ENCODE measurements around the gene DNASE1L2.
"Not testable (repeated sequence)": the region's sequence is repeated elsewhere in the genome, so short reads cannot be mapped to it uniquely, and the experiment has no call there.

Gene DNASE1L2

DNA sequence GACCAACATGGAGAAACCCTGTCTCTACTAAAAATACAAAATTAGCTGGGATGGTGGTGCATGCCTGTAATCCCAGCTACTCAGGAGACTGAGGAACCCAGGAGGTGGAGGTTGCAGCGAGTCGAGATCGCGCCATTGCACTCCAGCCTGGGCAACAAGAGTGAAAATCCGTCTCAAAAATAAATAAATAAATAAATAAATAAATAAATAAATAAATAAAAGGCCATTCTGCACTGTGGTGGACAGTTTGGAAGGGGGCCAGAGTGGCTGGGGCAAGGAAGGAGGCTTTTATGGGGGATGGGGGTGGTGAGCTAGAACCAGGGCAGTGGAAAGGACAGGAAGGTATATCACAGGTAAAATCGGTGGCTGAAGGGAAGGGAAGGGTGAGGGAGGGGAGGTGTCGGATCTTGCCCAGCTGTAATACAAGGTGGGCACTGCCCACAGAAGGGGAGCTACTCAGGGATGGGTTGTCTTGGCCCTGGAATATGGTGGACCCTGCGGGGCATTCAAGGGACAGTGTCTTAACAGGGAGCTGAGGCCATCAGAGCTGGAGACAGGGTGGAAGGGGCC lies 33.0 kb upstream of the DNASE1L2 start:
- not testable (repeated sequence) for DNase-seq (ENCODE audit: low spot score)

DNA sequence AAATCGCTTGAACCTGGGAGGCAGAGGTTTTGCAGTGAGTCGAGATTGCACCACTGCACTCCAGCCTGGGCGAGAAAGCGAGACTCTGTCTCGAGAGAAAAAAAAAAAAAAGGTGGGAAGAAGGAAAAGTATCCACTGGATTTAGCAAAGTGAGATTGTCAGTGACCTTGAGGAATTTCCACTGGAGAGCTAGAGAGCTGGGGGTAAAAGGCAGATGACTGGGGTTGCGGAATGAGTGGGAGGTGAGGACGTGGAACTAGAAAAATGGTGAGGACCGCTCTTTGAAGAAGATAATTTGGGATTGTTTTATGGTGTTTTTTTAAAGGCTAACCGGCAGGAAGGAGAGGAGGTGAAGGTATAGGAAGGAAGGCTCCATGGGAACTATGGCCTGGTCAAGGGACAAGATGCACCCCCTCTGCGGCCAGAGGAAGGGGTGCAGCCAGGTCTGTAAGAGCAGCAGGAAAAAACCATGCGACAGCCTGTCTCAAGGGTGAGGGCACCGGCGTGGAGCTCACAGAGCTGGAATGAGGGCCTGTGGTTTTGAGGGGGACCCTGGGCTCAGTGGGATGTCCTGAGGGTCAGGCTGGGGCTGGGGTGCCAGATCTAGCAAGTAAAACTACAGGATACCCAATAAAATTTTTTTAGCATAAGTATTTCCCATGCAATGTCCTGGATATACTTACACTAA lies 31.7 kb upstream of the DNASE1L2 start:
- no peak for DNase-seq (ENCODE audit: low spot score)

DNA sequence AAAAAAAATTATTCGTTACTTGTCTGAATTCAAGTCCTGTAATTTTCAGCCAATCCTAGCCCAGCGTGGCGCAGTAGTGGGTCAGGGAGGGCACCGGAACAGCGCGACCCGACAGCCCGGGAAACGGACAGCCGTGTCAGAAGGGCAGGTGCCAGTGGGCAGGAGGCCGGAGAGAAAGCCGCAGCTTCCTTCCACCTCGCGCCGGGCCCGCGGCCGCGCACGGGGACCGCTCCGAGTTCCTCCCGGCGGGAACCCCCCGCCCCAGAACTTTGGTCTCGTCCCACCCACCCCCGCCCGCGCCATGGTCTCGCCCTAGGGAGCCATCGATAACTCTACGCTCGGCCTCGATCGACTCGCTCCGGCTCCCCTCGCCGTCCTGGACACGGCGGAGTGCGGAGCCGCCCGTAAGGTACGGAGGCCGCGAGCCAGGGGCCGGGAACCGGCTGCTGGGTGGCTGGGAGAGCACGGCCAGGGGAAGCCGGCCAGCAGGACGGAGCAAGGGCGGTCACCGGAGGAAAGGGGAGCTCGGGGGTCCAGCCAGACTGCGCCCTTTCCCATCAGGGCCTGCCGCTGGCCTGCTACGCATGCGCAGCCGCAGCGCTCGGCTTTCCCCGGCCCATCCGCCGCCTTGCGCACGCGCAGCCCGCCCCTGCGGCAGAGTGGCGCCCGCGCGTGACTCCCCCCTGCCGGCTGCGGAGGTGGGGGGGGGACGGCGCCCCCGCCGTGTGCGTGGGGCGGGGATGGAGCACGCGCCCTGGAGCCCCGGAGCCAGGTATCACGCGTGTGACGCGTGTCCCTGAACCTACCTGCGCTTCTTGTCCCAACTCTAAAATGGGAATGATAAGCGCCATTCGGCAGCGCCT lies 30.9 kb upstream of the DNASE1L2 start, which contains the start of gene MLST8:
Gene MLST8 (plus strand): TSS at position 351 of the 863 bp plus-strand sequence. CDS start 632 bp downstream, outside the sequence.
- DNase-seq (ENCODE audit: low spot score): peak; percentile 98

DNA sequence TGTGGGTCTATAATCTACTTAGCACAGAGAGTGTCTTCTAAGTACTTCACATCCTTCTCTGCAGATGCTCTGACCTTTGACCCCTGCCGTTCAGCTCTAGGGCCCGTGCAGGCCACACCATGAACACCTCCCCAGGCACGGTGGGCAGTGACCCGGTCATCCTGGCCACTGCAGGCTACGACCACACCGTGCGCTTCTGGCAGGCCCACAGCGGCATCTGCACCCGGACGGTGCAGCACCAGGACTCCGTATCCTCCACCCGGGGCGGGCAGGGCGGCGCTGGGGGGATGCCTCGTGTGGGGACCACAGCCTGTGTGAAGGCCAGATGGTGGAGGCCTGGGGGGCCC lies 30.3 kb upstream of the DNASE1L2 start:
- no peak for DNase-seq (ENCODE audit: low spot score)

DNA sequence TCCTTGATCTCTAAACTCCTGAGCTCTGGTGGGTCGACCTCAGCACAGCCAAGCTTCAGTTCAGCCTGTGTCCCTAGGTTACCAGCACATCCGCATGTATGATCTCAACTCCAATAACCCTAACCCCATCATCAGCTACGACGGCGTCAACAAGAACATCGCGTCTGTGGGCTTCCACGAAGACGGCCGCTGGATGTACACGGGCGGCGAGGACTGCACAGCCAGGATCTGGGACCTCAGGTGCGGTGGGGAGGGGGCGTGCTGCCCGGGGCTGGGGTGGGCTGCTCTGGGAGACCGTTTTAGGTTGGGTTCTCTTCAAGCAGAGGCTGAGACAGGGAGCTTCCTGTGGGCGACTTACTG lies 29.8 kb upstream of the DNASE1L2 start:
- no peak for DNase-seq (ENCODE audit: low spot score)

DNA sequence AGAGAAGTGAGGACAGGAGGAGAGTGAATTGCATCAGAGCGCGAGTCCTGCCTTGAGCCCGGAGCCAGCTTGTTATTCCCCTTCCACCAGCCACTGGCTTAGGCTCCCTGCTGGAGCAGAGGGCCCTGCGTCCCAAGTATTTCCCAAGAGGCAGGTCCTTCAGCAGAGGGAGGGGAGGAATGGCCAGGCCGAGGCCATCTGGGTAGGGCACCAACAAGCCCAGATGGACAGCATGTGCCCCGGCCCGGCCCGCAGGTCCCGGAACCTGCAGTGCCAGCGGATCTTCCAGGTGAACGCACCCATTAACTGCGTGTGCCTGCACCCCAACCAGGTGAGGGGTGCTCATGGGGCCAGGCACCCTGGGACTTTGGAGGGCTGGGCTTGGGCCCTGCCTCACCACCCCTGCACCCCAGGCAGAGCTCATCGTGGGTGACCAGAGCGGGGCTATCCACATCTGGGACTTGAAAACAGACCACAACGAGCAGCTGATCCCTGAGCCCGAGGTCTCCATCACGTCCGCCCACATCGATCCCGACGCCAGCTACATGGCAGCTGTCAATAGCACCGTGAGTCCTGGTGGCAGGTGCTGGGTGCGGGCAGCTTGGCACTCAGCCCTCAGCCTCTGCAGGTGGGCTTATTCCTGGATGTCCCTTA lies 29.3 kb upstream of the DNASE1L2 start:
- no peak for DNase-seq (ENCODE audit: low spot score)

DNA sequence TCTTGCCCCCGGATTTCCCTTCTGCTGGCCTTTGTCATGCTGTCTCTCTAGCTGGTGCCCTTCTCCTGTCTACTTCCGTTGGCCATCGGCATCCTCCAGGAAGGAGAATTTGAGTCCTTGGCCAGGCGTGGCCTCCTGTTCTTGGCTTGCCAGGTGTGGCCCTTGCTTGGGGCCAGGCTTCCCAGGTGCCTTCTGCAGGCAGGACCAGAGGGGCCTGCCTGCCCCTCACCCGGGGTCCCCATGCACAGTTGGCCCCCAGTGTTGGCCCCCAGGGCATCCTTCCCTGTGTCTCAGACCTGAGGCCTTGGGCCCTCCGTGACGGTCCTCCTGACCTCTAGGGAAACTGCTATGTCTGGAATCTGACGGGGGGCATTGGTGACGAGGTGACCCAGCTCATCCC lies 28.4 kb upstream of the DNASE1L2 start:
- no peak for DNase-seq (ENCODE audit: low spot score)

DNA sequence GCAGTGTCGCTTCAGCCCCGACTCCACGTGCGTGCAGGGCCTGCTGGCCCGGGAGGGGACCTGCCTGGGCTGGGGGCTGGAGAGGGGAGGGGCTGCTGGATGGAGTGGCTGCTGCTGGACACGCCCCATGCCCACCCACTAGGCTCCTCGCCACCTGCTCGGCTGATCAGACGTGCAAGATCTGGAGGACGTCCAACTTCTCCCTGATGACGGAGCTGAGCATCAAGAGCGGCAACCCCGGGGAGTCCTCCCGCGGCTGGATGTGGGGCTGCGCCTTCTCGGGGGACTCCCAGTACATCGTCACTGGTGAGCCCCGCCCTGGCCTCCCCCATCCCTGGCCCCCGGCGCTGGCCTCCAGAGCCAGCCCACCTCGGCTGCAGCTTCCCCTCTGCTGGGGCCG lies 27.9 kb upstream of the DNASE1L2 start:
- no peak for DNase-seq (ENCODE audit: low spot score)

DNA sequence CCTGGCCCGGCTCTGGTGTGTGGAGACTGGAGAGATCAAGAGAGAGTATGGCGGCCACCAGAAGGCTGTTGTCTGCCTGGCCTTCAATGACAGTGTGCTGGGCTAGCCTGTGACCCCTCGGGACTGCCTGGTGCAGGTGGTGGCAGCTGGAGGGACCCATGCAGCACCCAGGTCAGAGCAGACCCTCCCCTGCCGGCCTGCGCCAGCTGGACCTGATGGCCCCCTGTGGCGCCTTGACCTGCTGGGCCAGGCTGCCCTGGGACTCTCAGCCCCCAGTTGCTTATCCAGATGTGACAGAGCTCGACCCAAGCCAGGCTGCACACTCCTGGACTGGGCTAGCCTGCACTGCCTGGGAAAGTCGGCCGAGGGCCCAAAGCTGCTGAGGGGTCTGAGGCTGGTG lies 27.5 kb upstream of the DNASE1L2 start:
- DNase-seq (ENCODE audit: low spot score): no peak

DNA sequence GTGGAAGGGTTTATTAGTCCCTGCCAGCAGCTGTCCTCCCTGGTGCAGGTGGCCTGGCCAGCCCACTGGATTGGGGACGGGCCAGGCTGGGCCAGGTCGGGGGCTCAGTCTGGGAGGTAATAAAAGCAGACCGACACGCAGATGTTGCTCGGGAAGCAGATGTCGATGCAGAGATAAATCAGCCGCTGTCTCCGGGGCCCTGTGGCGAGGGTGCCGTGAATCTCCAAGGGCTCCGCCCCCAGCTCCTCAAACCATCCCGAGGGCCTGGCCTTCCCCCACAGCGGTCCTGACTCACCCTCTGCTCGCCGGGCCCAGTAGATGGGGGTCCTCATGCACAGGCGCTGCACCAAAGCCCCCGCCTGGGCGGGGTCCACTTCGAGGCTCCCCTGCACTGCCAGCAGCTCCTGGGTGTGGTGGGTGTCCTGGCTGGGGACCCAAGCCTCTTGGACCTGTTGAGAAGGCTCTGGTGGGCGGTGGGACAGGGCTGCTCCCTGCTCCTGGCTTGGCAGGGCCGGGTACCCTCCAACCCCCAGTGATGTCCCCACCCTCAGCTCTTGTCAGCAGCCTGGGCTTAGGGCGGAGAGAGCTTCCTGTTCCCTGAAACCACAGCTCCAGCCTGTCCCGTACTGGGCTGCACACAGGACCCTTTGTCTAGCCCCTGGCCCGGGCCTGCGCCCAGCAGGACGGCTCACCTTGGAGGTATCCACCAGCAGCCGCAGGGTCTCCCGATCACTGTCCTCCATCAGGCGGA lies 26.8 kb upstream of the DNASE1L2 start:
- DNase-seq (ENCODE audit: low spot score): no peak

DNA sequence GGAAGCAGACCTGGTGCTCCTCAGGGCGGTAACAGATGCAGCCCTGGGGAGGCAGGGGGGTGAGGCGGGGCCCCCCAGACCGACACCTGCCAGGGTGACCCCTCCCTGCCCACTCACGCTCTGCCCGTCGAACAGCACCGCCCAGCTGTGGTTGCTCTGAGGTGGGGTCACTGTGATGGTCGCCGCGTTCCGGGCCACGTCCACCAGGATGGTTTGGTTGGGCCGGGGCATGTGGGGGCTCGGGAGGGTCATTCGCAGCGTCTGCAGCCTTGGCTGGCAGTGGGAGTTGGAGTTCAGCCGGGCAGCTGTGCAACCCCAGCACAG lies 26.3 kb upstream of the DNASE1L2 start:
- no peak for DNase-seq (ENCODE audit: low spot score)

DNA sequence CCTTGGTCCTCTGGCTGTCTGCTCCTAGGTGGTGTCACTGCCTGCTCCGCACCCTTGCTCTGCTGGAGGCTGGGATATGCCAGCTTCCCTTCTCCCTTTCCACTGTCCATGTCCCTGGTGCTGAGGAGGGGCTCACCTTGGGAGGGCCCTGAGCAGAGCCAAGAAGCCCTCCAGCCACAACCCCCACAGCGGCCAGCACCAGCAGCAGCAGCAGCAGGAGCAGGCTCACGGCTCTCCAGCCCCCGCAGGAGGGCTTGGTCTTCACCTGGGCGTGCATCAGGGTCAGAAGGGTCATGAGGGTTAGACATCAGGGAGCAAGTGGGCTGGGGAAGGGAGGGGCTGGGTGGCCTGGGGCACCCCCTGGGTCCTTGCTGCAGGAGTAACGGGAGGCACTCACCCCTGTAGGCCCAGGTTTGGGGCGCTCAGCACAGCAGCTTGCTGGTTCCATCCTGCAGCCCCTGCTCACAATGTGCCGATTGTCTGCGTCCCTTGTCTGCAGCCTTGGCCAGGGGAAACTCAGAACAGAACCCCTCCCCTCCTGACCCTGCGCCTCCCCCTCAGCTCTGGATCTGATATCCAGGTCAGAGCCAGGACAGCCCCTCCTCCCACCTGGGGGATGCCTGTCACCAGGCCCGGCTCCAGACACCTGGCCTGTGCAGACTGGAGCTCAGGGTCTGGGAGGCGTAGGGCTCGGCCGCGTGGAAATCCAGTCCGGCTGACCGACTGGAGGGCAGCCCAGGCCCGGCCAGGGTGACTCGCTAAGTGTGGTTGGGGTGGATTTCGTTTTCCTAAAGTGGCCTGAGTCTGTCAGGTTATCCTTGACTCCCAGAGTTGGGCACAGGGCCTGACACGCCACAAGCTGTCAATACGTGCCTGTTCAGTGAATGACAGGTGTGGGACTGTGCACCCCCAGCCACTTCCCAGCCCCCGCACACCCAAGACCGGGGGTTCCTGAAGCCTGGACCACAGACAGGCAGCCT lies 25.6 kb upstream of the DNASE1L2 start, which contains the start of gene BRICD5:
Gene BRICD5 (minus strand): TSS at position 478 of the 980 bp plus-strand sequence. CDS start 30 bp downstream, at position 448.
- no peak for DNase-seq (ENCODE audit: low spot score)

DNA sequence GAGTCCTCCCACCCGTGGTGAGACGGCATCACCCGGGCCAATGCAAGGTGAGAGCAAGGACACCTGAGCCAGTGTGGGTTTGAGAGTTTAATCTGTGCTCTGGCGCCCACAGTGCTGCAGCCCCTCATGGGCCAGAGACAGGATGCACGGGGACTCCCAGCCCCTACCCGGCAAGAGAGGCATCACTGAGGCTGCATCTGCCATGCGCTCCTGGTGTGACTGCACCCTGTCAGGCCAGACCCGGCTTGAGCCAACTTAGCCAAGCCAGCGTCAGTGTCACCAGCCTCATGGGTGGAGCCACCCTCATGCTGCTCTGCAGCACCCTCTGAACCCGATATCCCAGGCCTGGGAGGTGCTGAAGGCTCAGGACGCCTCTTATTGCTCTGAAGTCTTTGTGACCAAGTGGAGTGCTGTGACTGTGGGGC lies 24.3 kb upstream of the DNASE1L2 start:
- DNase-seq (ENCODE audit: low spot score): no peak

DNA sequence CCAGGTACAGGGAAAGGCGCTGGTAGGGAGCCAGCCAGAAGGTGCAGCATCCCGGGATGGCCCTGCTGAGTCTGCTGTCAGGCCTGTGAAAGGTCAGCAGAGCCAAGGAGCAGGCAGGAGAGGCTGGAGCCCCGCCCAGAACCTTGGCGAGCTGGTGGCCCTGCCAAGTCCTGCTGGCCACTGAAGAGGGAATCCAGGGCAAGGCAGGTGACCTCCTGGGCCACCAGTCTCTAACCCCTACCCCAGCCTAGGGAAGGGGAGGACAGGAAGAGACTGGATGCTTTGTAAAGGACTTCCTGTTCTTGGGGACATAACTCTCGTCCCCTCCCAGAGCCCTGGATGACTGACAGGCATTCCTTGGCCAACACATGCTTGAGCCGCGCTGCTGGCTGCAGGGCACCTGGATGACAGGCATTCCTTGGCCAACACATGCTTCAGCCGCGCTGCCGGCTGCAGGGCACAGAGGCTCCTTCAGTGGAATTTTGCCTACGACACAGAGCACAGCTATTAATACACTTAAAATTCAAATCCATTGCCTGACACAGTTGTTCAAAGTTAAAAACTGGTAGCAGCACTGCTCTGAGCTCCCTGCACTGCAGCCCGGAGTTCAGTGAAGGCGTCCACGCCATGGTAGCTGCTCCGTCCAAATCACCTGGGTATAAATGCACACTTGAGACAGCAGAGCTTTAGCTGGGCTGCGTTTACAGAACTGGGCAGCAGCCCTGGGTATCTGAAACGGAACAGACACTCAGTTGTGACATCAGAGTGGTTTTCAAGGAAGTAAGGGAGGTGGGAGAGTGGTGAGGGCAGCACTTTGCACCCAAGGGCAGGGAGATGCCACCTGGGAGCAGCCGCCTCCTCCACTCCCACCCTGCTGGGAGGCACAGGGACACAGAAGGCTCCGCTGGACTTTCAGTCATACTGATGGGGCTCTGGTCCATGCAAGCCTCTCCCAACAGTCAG lies 23.6 kb upstream of the DNASE1L2 start:
- DNase-seq (ENCODE audit: low spot score): no peak

DNA sequence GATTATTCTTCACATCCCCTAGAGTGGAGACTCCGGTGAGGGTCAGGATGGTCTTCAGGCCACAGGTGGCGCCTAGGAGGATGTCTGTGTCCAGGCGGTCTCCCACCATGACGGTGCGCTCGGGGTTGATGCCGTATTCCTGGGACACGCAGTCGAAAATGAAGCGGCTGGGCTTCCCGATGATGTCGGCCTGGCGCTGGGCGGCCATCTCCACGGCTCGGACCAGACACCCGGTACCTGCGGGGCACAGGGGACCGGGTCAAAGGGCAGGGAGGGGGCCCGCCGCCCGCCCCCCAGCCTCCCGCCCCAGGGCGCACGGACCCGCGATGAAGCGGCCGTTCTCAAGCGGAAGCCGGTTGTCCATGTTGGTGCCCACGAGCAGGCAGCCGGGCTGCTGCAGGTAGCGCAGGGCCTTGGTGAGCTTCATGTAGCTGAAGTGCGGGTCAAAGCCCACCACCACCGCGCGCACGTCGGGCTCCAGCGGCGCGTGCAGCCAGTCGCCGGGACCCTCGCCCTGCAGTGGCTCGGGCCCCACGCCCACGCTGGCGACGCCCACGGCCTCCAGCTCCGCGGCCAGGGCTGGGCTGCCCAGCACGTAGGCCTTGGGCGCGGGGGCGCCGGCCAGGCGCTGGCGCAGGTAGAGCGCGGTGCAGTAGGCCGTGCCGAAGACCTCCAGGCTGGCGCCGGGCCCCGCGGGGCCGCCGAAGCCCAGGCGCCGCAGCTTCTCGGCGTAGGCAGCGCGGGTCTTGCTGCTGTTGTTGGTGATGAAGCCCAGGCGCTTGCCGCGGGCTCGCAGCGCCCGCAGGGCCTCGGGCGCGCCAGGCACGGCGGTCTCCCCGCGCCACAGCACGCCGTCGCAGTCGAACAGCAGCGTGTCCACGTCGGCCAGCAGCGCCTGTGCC lies 22.2 kb upstream of the DNASE1L2 start:
- DNase-seq (ENCODE audit: low spot score): no peak

DNA sequence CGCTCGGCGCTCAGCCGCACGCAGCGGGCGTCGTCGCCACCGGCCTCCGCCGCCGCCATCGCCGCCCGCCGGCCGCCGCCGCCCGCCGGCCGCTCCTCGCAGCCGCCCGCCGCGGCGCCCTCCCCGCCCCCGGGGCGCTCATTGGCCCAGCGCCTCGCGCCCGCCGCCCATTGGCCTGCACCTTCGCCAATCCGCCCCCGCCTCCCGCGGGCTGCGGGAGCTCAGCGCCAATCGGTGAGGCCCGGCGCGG lies 21.6 kb upstream of the DNASE1L2 start, which contains the start of gene PGP:
Gene PGP (minus strand): TSS at position 122 of the 250 bp plus-strand sequence. CDS start 63 bp downstream, at position 59.
- no peak for DNase-seq (ENCODE audit: low spot score)

DNA sequence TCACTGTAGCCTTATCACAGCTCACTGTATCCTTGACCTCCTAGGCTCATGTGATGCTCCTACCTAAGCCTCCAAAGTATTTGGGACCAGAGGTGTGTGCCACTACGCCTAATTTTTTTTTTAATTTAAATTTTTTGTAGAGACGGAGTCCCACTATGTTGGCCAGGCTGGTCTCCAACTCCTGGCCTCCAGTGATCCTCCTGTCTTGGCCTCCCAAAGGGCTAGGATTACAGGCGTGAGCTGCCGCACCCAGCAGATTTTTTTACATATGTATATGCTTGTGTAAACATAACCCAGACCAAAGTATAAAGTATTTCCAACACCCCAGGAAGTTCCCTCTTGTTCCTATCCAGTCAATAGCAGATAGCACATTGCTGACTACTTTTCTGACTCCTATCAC lies 19.9 kb upstream of the DNASE1L2 start:
- no peak for DNase-seq (ENCODE audit: low spot score)

DNA sequence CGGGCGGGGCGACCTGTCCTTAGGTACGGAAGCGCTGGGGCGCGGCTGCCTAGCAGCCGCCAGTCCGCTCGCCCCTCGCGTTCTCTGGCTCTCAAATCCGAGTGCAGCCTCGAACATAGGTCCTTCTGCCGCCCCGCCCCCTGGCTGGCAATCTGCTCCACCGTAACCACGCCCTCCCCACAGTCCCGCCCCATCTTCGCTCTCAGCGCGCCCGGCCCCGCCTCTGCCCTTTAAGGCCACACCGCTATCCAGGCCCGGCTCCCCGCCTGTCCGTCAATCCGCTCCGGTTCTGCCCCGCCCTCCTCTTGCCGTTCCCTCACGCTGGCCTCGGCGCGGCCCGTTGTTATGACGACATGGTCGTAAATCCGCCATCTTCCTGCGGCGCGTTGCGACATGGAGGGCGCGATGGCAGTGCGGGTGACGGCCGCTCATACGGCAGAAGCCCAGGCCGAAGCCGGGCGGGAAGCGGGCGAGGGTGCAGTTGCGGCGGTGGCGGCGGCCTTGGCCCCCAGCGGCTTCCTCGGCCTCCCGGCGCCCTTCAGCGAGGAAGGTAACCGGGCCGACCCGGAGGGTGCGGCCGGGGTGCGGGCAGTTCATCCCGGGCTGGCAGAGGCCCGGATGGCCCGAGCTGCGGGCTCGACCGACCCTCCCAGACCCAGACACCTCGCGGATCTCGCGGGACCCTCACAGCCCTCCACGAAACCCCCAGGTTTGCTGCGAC lies 12.9 kb upstream of the DNASE1L2 start, which contains the start of gene E4F1:
Gene E4F1 (plus strand): TSS at position 371 of the 721 bp plus-strand sequence. CDS start 23 bp downstream, at position 394.
- DNase-seq (ENCODE audit: low spot score): peak; percentile 99

Measured in germinal center (tissue), 1 donor.